Testis (tissue), 3 donors: ENCODE results near the gene GALNT18. TPM values are rescaled to one million over a fixed set of nuclear protein-coding genes. Genes with fewer than 3 reads are reported as not detected.

Source experiments
- DNase-seq: peaks from one replicate; pipeline ENCODE4 v3.0.0-alpha.2; 2019
- H3K27ac ChIP-seq, 2 donors: fragments of 200-600 bp; sonication (generic); one replicate each; pipeline ENCODE4 v1.5.1; 2019
- H3K27me3 ChIP-seq: fragments of 200-600 bp; sonication (generic); one replicate; pipeline ENCODE4 v1.5.1; 2019
- H3K36me3 ChIP-seq: fragments of 200-600 bp; sonication (generic); one replicate; pipeline ENCODE4 v1.5.1; 2017; ENCODE audit warnings: low read depth; ENCODE audit errors: missing control alignments
- H3K4me1 ChIP-seq: fragments of 200-600 bp; sonication (generic); one replicate; pipeline ENCODE4 v1.5.1; 2019
- H3K4me3 ChIP-seq, 2 donors: fragments of 200-600 bp; sonication (generic); one replicate each; pipeline ENCODE4 v1.5.1; 2017 to 2019
- H3K9me3 ChIP-seq: fragments of 200-600 bp; sonication (generic); one replicate; pipeline ENCODE4 v1.5.1; 2017
- POLR2A ChIP-seq: fragments of 450-650 bp; IDR thresholded peaks from one replicate; pipeline ENCODE4 v1.6.1; 2017; ENCODE audit warnings: antibody characterized with exemption, mild to moderate bottlenecking, moderate library complexity
- WGBS, 2 donors: methylation state at CpG; one replicate each; pipeline ENCODE4 v1.1.5; 2018; 5-methylcytosine and 5-hydroxymethylcytosine counted together
- intact Hi-C: fragments of 100-400 bp; cut with DNase I; formaldehyde crosslinking; loops from one replicate; pipeline ENCODE4 v1.15.1; 2023; ENCODE audit warnings: low total_unique reads
- polyA plus RNA-seq: library from polyadenylated mRNA; stranded (reverse); fragments of 350-450 nt; fragmentation: Illumina TruSeq; extraction: RNeasy Lipid Tissue Mini Kit (QIAGEN cat#74804); gene quantifications from one replicate; pipeline ENCODE4 v1.2.3, GENCODE V29; 2014; ENCODE audit warnings: low read depth, low replicate concordance; ENCODE audit not compliant: insufficient read depth
- total RNA-seq, 2 donors: library from RNA; depleted of rRNA; stranded (reverse); fragments of >200 nt; gene quantifications; one replicate each; pipeline ENCODE4 v1.2.3, GENCODE V29; 2016
- TF ChIP-seq, protein P1 (sequence below), 3 experiments: fragments of 450-650 bp in 2 of 3; fragments of 200-600 bp in 1 of 3; sonication (generic) in 1 of 3; IDR thresholded peaks; one replicate each; pipeline ENCODE4 v1.5.1; 2016 to 2019; ENCODE audit warnings: antibody characterized with exemption in 3 of 3, mild to moderate bottlenecking in 2 of 3, moderate library complexity in 1 of 3

GALNT18 gene
- total and polyA plus RNA-seq, 3 donors from 2014 or later: 39.2 to 106 (median 73.9) TPM

- no peaks in the 10 kb centered on the region for H3K36me3 ChIP-seq
- no peak overlapping the region for H3K27ac ChIP-seq
- 76 to 91% methylated on average over 4 of the region's 4 CpGs for WGBS, 2 donors
- no peaks in the 10 kb centered on the region for H3K9me3 ChIP-seq
- TF ChIP-seq POLR2A: no peak
- TF ChIP-seq, protein P1, sequence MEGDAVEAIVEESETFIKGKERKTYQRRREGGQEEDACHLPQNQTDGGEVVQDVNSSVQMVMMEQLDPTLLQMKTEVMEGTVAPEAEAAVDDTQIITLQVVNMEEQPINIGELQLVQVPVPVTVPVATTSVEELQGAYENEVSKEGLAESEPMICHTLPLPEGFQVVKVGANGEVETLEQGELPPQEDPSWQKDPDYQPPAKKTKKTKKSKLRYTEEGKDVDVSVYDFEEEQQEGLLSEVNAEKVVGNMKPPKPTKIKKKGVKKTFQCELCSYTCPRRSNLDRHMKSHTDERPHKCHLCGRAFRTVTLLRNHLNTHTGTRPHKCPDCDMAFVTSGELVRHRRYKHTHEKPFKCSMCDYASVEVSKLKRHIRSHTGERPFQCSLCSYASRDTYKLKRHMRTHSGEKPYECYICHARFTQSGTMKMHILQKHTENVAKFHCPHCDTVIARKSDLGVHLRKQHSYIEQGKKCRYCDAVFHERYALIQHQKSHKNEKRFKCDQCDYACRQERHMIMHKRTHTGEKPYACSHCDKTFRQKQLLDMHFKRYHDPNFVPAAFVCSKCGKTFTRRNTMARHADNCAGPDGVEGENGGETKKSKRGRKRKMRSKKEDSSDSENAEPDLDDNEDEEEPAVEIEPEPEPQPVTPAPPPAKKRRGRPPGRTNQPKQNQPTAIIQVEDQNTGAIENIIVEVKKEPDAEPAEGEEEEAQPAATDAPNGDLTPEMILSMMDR (IDR thresholded peaks at IDR 0.05): no peak
- intact Hi-C loops: no loop called here
- no peak overlapping the region for H3K4me3 ChIP-seq
- peaks cover 5% of the 10 kb centered on the region for H3K4me1 ChIP-seq
- no peaks in the 10 kb centered on the region for H3K27me3 ChIP-seq
- DNase-seq: no peak
Measured at GRCh38 chr11:11512929-11513328, 108.9 kb downstream of the GALNT18 start.

- Histone ChIP-seq H3K27ac (no peak overlapping the region), H3K4me3 (no peak overlapping the region), H3K36me3 (no peaks in the 10 kb centered on the region), H3K27me3 (no peaks in the 10 kb centered on the region), H3K9me3 (no peaks in the 10 kb centered on the region), H3K4me1 (peaks cover 5% of the 10 kb centered on the region)
- TF ChIP-seq, protein P1 (IDR thresholded peaks at IDR 0.05): no peak
- TF ChIP-seq POLR2A: no peak
- intact Hi-C loops: no loop called here
- 93 to 94% methylated on average over 6 of the region's 6 CpGs for WGBS, 2 donors
- no peak for DNase-seq
Measured at GRCh38 chr11:11512502-11512901, 109.3 kb downstream of the GALNT18 start.

DNA sequence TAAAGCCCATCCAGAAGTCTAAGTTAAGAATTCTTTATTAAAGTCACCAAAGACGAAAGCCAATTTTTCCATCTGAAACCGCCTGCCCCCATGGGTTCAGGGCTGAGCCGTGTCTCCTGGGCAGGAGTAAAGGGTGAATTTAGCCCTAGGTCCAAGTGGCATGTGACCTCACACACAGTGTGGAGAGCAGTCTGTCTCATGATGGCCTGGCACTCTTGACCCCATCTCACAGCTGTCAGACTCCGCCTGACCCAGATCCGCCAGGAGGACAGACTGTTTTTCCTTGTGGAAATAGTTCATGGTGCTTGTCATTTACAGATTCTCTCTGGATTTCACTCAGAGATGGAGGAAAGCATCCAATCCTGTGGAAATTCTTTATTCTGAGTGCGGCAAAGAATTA lies 109.7 kb downstream of the GALNT18 start:
- intact Hi-C loops: no loop called here
- H3K4me3 ChIP-seq: no peak overlapping the region
- peaks cover 5% of the 10 kb centered on the region for H3K4me1 ChIP-seq
- H3K27me3 ChIP-seq: no peaks in the 10 kb centered on the region
- no peaks in the 10 kb centered on the region for H3K36me3 ChIP-seq
- no peak for DNase-seq
- TF ChIP-seq, protein P1 (IDR thresholded peaks at IDR 0.05): no peak
- TF ChIP-seq POLR2A: no peak
- 96 to 98% methylated on average over 6 of the region's 6 CpGs for WGBS, 2 donors
- no peak overlapping the region for H3K27ac ChIP-seq
- no peaks in the 10 kb centered on the region for H3K9me3 ChIP-seq

DNA sequence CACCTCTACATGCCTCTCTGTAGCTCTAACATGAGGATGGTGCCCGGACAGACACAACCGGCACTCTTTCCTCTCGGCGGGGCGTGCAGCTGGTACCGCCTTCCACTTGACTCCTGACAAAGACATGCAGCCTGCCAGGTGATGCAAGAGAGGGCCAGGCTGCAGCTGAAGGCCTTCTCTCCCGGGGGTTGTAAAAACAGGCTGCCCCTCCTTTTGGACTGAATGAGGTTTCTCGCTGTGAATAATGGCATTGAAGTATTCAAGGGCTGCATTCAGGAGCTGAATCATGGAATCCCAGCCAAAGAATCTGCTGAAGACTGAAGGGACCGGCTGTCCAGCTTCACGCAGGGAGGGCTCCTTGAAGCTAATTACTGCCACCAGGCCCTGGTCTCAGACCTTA lies 110.9 kb downstream of the GALNT18 start:
- DNase-seq: peak; percentile 37
- H3K27ac ChIP-seq: no peak overlapping the region
- WGBS, 2 donors: 53 to 61% methylated on average over 10 of the region's 10 CpGs
- H3K4me1 ChIP-seq: peaks cover 5% of the 10 kb centered on the region
- H3K9me3 ChIP-seq: no peaks in the 10 kb centered on the region
- H3K36me3 ChIP-seq: no peaks in the 10 kb centered on the region
- TF ChIP-seq POLR2A: no peak
- TF ChIP-seq, protein P1 (IDR thresholded peaks at IDR 0.05): no peak
- H3K27me3 ChIP-seq: no peaks in the 10 kb centered on the region
- H3K4me3 ChIP-seq: no peak overlapping the region
- intact Hi-C loops: no loop called here

DNA sequence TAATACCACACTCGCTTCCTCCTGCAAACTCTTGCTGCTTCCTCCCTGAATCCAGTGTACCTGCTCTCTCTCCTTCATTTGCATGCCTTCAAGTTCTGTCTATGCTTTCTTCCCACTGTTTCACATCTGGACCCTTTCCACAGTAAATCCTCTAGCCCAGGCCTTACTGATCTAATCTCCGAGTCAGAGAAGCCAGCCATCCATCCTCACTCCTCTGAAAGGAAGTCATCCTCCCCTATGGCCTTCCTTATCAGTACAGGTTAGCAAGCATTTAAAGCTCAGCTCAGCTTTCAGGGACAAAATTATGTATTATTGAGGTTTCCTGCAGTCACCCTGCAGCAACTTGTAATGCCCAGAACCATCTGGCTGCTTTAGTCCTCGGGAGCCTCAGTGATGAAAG lies 116.1 kb downstream of the GALNT18 start:
- DNase-seq: no peak
- H3K4me3 ChIP-seq: no peak overlapping the region
- 76 to 84% methylated on average over 3 of the region's 3 CpGs for WGBS, 2 donors

More for the DNA sequence above, 116.1 kb downstream of the GALNT18 start:
- TF ChIP-seq POLR2A: no peak
- TF ChIP-seq, protein P1 (IDR thresholded peaks at IDR 0.05): no peak
- intact Hi-C loops: no loop called here
- Histone ChIP-seq H3K9me3 (no peaks in the 10 kb centered on the region), H3K27me3 (no peaks in the 10 kb centered on the region), H3K36me3 (no peaks in the 10 kb centered on the region), H3K4me1 (peaks cover 16% of the 10 kb centered on the region), H3K27ac (no peak overlapping the region)
